HL-60/S4 treated with retinoic acid at 250 ng/mL for 4 days and 3 days (cell line): Measurements from ENCODE around the gene YY2.
"Not testable (repeated sequence)": the region's sequence is repeated elsewhere in the genome, so short reads cannot be mapped to it uniquely, and the experiment has no call there.

Experiments
- in situ Hi-C: fragments of 300-500 bp; cut with MboI; formaldehyde crosslinking; loops from 2 replicates; pipeline ENCODE4 v1.7.0; 2022; ENCODE audit warnings: low sequenced_read_pairs

The YY2 gene

GRCh38 chrX:21873063-21873775, 17.4 kb downstream of the YY2 start:
- in situ Hi-C loops = no loop called here

GRCh38 chrX:21874182-21874581, 18.4 kb downstream of the YY2 start:
- in situ Hi-C loops = not testable (repeated sequence)

GRCh38 chrX:21875013-21875412, 19.2 kb downstream of the YY2 start:
- in situ Hi-C loops = no loop called here

- in situ Hi-C loops = no loop called here
Measured at GRCh38 chrX:21881881-21882574, 26.2 kb downstream of the YY2 start.

DNA sequence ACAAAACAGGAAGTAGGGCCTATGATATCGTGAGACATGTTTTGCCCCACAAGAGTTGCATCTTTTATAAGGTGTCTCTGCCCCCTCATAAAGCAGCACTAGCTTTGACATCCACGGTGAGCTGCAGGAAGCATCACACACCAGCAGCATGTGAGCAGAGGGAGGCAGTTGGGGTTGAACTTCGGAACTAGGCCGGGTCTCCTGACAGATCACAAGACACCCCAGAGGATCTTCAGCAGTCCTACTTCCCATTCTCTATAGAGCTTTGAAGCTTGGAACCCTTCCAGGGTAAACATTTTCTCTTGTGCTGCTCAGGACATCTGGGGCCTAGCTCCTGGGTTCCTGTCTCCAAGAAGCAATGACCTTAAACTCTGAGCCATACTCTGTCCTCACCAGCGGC, 27.5 kb downstream of the YY2 start:
- in situ Hi-C loops = no loop called here

DNA sequence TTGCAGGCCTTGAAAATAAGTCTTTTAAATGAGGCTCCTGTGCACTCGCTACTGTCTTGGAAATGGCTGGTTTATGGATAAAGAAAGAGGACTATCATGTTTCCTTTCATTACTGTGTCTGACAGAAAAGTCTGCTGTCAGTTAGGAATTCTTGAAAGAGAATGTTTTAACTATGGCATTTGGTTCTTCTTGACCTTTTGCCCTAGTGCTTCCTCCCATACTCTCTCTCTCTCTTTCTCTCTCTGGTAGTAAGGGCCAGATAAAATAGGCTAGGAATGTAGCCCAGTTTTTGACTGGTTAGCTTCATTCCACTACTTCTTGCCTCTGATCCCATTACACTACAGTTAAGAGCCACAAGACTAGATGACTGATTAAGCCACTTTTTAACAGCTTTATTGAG, 29.8 kb downstream of the YY2 start:
- in situ Hi-C loops = no loop called here

- in situ Hi-C loops = no loop called here
Measured at GRCh38 chrX:21905313-21905712, 49.5 kb downstream of the YY2 start.

DNA sequence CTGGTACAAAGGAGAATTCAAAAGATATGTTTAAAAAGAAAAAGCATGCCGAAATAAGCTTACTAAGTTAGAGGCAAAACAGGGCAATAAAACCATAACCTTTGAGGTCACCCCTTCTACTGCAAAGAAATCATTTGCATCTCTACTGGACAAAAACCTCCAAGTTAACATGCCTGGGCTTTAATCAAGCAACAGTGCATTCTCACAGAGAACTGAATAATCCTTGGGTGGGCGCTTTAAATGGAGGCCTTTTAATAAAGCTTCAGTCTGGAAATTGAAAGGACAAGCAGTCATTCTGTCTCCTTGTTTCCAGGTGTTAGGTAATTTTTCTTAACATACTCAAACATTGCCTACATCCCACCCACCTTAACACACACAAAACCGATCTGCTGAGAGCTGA, 50.2 kb downstream of the YY2 start:
- in situ Hi-C loops = no loop called here

GRCh38 chrX:21907260-21907659, 51.5 kb downstream of the YY2 start:
- in situ Hi-C loops = no loop called here
